HG03045 (cell line): ENCODE data around the gene PCDHA10.
"Not testable (repeated sequence)": the region's sequence is repeated elsewhere in the genome, so short reads cannot be mapped to it uniquely, and the experiment has no call there.

Experiments
- ATAC-seq: cut with Tn5 transposase; IDR thresholded peaks from one replicate; pipeline ENCODE4 v1.9.1; 2021; ENCODE audit warnings: mild to moderate bottlenecking, moderate library complexity; ENCODE audit not compliant: unreplicated experiment

The PCDHA10 gene

DNA sequence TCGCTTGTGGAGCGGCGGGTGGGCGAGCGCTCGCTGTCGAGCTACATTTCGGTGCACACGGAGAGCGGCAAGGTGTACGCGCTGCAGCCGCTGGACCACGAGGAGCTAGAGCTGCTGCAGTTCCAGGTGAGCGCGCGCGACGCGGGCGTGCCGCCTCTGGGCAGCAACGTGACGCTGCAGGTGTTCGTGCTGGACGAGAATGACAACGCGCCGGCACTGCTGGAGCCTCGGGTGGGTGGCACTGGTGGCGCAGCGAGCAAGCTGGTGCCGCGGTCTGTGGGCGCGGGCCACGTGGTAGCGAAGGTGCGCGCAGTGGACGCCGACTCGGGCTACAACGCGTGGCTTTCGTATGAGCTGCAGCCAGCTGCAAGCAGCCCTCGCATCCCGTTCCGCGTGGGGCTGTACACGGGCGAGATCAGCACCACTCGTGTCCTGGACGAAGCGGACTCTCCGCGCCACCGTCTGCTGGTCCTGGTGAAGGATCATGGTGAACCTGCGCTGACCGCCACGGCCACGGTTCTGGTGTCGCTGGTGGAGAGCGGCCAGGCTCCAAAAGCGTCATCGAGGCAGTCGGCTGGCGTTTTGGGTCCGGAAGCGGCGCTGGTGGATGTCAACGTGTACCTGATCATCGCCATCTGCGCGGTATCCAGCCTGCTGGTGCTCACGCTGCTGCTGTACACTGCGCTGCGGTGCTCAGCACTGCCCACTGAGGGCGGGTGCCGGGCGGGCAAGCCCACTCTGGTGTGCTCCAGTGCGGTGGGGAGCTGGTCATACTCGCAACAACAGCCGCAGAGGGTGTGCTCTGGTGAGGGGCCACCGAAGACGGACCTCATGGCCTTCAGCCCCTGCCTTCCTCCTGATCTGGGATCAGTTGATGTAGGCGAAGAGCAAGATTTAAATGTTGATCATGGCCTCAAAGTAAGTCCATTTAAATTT, 12.6 kb upstream of the PCDHA10 start:
- no peak for ATAC-seq

- ATAC-seq, result not testable (repeated sequence)
Measured at GRCh38 chr5:140848139-140849102, 7.3 kb upstream of the PCDHA10 start, which contains the start of gene PCDHA9. Gene PCDHA9, plus strand, starts transcription at chr5:140848382. Its CDS starts 114 bp downstream, at chr5:140848496.

- ATAC-seq, result not testable (repeated sequence)
Measured at GRCh38 chr5:140849831-140850634, 5.7 kb upstream of the PCDHA10 start.

DNA sequence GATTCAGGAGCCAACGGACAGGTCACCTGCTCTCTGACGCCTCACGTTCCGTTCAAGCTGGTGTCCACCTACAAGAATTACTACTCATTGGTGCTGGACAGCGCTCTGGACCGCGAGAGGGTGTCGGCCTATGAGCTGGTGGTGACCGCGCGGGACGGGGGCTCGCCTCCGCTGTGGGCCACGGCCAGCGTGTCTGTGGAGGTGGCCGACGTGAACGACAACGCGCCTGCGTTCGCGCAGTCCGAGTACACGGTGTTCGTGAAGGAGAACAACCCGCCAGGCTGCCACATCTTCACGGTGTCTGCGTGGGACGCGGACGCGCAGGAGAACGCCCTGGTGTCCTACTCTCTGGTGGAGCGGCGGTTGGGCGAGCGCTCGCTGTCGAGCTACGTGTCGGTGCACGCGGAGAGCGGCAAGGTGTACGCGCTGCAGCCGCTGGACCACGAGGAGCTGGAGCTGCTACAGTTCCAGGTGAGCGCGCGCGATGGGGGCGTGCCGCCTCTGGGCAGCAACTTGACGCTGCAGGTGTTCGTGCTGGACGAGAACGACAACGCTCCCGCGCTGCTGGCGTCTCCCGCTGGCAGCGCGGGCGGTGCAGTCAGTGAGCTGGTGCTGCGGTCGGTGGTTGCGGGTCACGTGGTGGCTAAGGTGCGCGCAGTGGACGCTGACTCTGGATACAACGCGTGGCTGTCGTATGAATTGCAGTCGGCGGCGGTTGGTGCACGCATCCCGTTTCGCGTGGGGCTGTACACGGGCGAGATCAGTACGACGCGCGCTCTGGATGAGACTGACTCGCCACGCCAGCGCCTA, 1.7 kb downstream of the PCDHA10 start:
- no peak for ATAC-seq

DNA sequence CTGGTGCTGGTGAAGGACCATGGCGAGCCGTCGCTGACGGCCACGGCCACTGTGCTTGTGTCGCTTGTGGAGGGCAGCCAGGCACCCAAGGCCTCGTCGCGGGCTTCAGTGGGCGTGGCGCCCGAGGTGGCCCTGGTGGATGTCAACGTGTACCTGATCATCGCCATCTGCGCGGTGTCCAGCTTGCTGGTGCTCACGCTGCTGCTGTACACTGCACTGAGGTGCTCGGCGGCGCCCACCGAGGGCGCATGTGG, 2.2 kb downstream of the PCDHA10 start:
- no peak for ATAC-seq

DNA sequence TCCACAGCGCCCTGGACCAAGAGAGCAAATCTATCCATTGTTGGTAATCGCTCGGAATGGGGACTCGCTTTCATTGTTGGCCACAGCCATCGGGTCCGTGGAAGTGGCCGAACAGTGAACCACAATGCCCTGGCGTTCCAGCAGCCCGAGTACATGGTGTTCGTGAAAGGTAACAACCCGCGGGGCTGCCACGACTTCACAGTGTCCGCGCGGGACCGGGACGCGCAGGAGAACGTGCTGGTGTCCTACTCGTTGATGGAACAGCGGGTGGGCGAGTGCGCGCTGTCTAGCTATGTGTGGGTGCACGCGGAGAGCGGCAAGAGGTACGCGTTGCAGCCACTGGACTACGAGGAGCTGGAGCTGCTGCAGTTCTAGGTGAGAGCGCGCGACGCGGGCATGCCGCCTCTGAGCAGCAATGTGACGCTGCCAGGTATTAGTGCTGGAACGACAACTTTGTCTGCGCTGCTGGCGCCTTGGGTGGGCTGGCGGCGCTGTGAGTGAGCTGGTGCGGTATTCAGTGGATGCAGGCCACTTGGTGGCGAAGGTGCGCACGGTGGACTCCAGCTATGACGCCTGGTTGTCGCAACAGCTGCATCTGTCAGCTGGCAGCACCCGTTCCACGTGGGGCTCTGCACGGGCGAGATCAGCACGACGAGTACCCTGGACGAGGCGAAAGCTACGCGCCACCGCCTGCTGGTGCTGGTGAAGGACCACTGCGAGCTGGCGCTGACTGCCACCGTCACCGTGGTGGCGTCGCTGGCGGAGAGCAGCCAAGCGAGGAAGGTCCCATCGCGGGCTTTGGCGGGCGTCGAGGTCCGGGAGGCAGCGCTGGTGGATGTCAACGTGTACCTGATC, 7.0 kb downstream of the PCDHA10 start:
- ATAC-seq, result no peak

DNA sequence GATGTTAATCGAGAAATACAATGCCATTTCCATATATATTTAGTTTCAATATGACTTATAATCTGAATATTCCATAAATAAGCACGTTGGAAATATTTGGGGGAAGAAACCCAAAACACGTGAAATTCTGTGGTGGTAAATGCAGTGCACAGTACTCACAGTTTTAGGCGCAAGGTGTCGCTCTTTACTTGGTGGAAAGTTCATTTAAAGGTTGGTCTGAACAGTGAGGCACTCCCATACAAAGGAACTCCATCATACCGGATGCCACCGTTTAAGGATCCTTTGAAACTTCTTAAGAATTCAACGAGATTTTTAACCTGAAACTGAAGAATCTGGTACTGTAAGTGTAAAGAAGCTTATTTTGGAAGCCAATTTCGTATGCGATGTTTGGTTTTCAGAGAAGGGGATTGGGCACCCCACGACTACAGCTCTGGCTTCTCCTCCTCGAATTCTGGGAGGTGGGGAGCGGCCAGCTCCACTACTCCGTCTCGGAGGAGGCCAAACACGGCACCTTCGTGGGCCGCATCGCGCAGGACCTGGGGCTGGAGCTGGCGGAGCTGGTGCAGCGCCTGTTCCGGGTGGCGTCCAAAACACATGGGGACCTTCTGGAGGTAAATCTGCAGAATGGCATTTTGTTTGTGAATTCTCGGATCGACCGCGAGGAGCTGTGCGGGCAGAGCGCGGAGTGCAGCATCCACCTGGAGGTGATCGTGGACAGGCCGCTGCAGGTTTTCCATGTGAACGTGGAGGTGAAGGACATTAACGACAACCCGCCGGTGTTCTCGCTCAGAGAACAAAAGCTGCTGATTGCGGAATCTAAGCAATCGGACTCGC, 13.2 kb downstream of the PCDHA10 start, which contains the start of gene PCDHA11:
Gene PCDHA11 (plus strand): TSS at position 237 of the 834 bp plus-strand sequence. CDS start 147 bp downstream, at position 384.
- no peak for ATAC-seq

DNA sequence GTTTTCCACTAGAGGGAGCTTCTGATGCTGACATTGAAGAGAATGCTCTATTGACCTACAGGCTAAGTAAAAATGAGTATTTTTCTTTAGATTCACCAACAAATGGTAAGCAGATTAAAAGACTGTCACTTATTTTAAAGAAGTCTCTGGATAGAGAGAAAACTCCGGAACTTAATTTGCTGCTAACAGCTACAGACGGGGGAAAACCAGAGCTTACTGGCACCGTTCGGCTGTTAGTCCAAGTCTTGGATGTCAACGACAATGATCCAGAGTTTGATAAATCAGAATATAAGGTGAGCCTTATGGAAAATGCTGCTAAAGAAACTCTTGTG, 13.8 kb downstream of the PCDHA10 start:
- ATAC-seq, result no peak

DNA sequence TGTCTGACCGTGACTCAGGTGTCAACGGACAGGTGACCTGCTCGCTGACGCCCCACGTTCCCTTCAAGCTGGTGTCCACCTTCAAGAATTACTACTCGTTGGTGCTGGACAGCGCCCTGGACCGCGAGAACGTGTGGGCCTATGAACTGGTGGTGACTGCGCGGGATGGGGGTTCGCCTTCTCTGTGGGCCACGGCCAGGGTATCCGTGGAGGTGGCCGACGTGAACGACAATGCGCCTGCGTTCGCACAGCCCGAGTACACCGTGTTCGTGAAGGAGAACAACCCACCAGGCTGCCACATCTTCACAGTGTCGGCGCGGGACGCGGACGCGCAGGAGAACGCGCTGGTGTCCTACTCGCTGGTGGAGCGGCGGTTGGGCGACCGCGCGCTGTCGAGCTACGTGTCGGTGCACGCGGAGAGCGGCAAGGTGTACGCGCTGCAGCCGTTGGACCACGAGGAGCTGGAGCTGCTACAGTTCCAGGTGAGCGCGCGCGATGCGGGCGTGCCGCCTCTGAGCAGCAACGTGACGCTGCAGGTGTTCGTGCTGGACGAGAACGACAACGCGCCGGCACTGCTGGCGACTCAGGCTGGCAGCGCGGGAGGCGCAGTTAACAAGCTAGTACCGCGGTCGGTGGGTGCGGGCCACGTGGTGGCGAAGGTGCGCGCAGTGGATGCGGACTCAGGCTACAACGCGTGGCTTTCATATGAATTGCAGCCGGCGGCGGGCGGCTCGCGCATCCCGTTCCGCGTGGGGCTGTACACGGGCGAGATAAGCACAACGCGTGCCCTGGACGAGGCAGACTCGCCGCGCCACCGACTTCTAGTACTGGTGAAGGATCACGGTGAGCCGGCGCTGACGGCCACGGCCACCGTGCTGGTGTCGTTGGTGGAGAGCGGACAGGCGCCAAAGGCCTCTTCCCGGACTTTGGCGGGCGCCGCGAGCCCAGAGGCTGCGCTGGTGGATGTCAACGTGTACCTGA, 14.8 kb downstream of the PCDHA10 start:
- no peak for ATAC-seq

GRCh38 chr5:140875085-140876065, 19.7 kb downstream of the PCDHA10 start, which contains the start of gene PCDHA12:
Gene PCDHA12, plus strand, starts transcription at chr5:140875308. Its CDS starts 165 bp downstream, at chr5:140875473.
- ATAC-seq, result no peak

DNA sequence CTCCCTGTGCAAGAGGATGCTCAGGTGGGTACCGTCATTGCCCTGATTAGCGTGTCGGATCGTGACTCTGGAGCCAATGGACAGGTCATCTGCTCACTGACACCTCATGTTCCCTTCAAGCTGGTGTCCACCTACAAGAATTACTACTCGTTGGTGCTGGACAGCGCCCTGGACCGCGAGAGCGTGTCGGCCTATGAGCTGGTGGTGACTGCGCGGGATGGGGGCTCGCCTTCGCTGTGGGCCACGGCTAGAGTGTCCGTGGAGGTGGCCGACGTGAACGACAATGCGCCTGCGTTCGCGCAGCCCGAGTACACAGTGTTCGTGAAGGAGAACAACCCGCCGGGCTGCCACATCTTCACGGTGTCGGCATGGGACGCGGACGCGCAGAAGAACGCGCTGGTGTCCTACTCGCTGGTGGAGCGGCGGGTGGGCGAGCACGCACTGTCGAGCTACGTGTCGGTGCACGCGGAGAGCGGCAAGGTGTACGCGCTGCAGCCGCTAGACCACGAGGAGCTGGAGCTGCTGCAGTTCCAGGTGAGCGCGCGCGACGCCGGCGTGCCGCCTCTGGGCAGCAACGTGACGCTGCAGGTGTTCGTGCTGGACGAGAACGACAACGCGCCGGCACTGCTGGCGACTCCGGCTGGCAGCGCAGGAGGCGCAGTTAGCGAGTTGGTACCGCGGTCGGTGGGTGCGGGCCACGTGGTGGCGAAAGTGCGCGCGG, 21.0 kb downstream of the PCDHA10 start:
- not testable (repeated sequence) for ATAC-seq

GRCh38 chr5:140877262-140877581, 21.5 kb downstream of the PCDHA10 start:
- ATAC-seq, result no peak

DNA sequence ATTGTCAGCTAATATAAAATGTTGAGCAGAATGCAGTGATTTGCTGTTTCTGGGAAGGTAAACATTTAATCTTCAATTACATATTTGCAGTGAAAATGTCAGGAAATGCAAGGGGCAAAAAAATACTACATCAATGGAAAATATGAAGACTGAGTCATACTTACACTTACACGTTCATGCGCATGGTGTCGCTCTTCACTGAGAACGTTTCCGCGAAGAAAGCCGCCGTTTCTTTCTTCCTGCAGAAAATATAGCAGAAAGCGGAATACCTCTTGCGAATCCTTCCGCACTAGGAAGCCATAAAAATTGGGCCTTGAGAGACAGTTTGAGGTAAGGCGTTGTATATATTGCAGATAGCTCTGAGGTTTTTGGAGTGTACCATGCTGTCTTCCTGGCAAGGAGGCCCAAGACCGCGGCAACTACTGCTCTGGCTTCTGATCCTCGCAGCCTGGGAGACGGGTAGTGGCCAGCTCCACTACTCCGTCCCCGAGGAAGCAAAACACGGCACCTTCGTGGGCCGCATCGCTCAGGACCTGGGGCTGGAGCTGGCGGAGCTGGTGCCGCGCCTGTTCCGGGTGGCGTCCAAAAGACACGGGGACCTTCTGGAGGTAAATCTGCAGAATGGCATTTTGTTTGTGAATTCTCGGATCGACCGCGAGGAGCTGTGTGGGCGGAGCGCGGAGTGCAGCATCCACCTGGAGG, 26.3 kb downstream of the PCDHA10 start, which contains the start of gene PCDHA13:
Gene PCDHA13 (plus strand): TSS at position 236 of the 702 bp plus-strand sequence. CDS start 145 bp downstream, at position 381.
- ATAC-seq, result no peak

- ATAC-seq, result no peak
Measured at GRCh38 chr5:140882591-140882899, 26.8 kb downstream of the PCDHA10 start.

DNA sequence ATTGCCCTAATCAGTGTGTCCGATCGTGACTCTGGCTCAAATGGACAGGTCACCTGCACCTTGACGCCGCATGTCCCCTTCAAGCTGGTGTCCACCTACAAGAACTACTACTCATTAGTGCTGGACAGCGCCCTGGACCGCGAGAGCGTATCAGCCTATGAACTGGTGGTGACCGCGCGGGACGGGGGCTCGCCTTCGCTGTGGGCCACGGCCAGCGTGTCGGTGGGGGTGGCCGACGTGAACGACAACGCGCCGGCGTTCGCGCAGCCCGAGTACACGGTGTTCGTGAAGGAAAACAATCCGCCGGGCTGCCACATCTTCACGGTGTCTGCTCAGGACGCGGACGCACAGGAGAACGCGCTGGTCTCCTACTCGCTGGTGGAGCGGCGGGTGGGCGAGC, 27.7 kb downstream of the PCDHA10 start:
- ATAC-seq, result no peak
